Vagina (tissue), 2 donors: ENCODE results near the gene PEX26. TPM values are rescaled to one million over a fixed set of nuclear protein-coding genes. Genes with fewer than 3 reads are reported as not detected.

ENCODE experiments used
- DNase-seq, 2 donors: peaks; one replicate each; pipeline ENCODE4 v3.0.0-alpha.2; 2017; ENCODE audit errors: extremely low spot score in 2 of 2
- H3K27ac ChIP-seq: fragments of 200-600 bp; sonication (generic); one replicate; pipeline ENCODE4 v1.5.1; 2019
- H3K27me3 ChIP-seq: fragments of 200-600 bp; sonication (generic); one replicate; pipeline ENCODE4 v1.5.1; 2019
- H3K36me3 ChIP-seq, 2 donors: fragments of 200-600 bp; sonication (generic); one replicate each; pipeline ENCODE4 v1.5.1; 2017 to 2019
- H3K4me1 ChIP-seq: fragments of 200-600 bp; sonication (generic); one replicate; pipeline ENCODE4 v1.5.1; 2019
- H3K4me3 ChIP-seq, 2 donors: fragments of 200-600 bp; sonication (generic); 1 replicate in 1 of 2; 2 replicates in 1 of 2; pipeline ENCODE4 v1.5.1; 2016 to 2019
- H3K9me3 ChIP-seq: fragments of 200-600 bp; sonication (generic); one replicate; pipeline ENCODE4 v1.5.1; 2019
- CTCF ChIP-seq, 3 experiments: fragments of 450-650 bp in 2 of 3; fragments of 200-600 bp in 1 of 3; sonication (generic) in 1 of 3; IDR thresholded peaks; one replicate each; pipeline ENCODE4 v1.5.1; 2017 to 2019; ENCODE audit warnings: antibody characterized with exemption in 3 of 3, mild to moderate bottlenecking in 2 of 3, moderate library complexity in 2 of 3
- POLR2A ChIP-seq, 2 donors: fragments of 450-650 bp; IDR thresholded peaks; one replicate each; pipeline ENCODE4 v1.6.1; 2017; ENCODE audit warnings: antibody characterized with exemption in 2 of 2, mild to moderate bottlenecking in 2 of 2, moderate library complexity in 2 of 2
- POLR2AphosphoS5 ChIP-seq, 2 donors: sonication (generic); formaldehyde crosslinking; IDR thresholded peaks; one replicate each; pipeline ENCODE4 v1.9.0; 2017; ENCODE audit warnings: antibody characterized with exemption in 2 of 2, mild to moderate bottlenecking in 2 of 2, low read depth in 1 of 2; ENCODE audit not compliant: insufficient read depth in 1 of 2
- intact Hi-C: fragments of 100-400 bp; cut with DNase I; formaldehyde crosslinking; loops from one replicate; pipeline ENCODE4 v1.15.1; 2023
- small RNA-seq: library from RNA; depleted of rRNA; stranded (forward); fragments of <200 nt; gene quantifications from one replicate; pipeline ENCODE3, GENCODE V24; 2016
- total RNA-seq: library from RNA; depleted of rRNA; stranded (reverse); fragments of >200 nt; gene quantifications from one replicate; pipeline ENCODE4 v1.2.3, GENCODE V29; 2016

Gene PEX26
- total RNA-seq, 1 donor from 2014 or later, result 25.5 TPM

GRCh38 chr22:18152519-18152918 is 74.7 kb downstream of the PEX26 start:
- Histone ChIP-seq H3K27me3 (no peaks in the 10 kb centered on the region), H3K4me3 (no peak overlapping the region), H3K9me3 (no peaks in the 10 kb centered on the region), H3K27ac (no peak overlapping the region), H3K4me1 (peaks cover 27% of the 10 kb centered on the region), H3K36me3 (no peaks in the 10 kb centered on the region)
- no peak for TF ChIP-seq POLR2AphosphoS5 (IDR thresholded peaks at IDR 0.05; ENCODE audit: insufficient read depth in 1 of 2, low read depth in 1 of 2)
- intact Hi-C loops, result no loop called here
- no peak for DNase-seq

GRCh38 chr22:18154821-18155390 is 77.1 kb downstream of the PEX26 start:
- Histone ChIP-seq H3K4me3 (no peak overlapping the region), H3K27me3 (no peaks in the 10 kb centered on the region), H3K4me1 (peaks cover 22% of the 10 kb centered on the region), H3K27ac (no peak overlapping the region), H3K9me3 (no peaks in the 10 kb centered on the region), H3K36me3 (no peaks in the 10 kb centered on the region)
- intact Hi-C loops, result no loop called here
- no peak for DNase-seq
- TF ChIP-seq POLR2AphosphoS5 (IDR thresholded peaks at IDR 0.05; ENCODE audit: insufficient read depth in 1 of 2, low read depth in 1 of 2), result no peak
- TF ChIP-seq CTCF (IDR thresholded peaks at IDR 0.05), result no peak
- no peak for TF ChIP-seq POLR2A (IDR thresholded peaks at IDR 0.05)

Small RNAs within 50 kb of the gene (small RNA-seq; reads per million reads assigned to genes)
- not detected for gene AC016027.5

Other genes with a start within 250 kb of the PEX26 start
- gene MICAL3, start 53.4 kb upstream of the PEX26 start, total RNA-seq, result 35.1 TPM
- 5.6 TPM for gene TUBA8, start 32.8 kb downstream of the PEX26 start, total RNA-seq
- gene USP18, start 72.2 kb downstream of the PEX26 start, total RNA-seq, result 9.8 TPM